Peyer's patch (tissue), 4 donors: ENCODE data around the gene JMJD4. TPM values are rescaled to one million over a fixed set of nuclear protein-coding genes. Genes with fewer than 3 reads are reported as not detected.

Experiments
- DNase-seq, 3 donors: peaks; one replicate each; pipeline ENCODE4 v3.0.0-alpha.2; 2017 to 2019
- H3K27ac ChIP-seq, 4 donors: fragments of 200-600 bp; sonication (generic); one replicate each; pipeline ENCODE4 v1.5.1; 2016 to 2019
- H3K27me3 ChIP-seq, 2 donors: fragments of 200-600 bp; sonication (generic); one replicate each; pipeline ENCODE4 v1.5.1; 2019
- H3K36me3 ChIP-seq, 3 donors: fragments of 200-600 bp; sonication (generic); one replicate each; pipeline ENCODE4 v1.5.1; 2016 to 2019
- H3K4me1 ChIP-seq, 4 donors: fragments of 200-600 bp; sonication (generic); one replicate each; pipeline ENCODE4 v1.5.1; 2016 to 2019
- H3K4me3 ChIP-seq, 4 donors: fragments of 200-600 bp; sonication (generic); 1 replicate in 3 of 4; 2 replicates in 1 of 4; pipeline ENCODE4 v1.5.1; 2016 to 2019; ENCODE audit warnings: mild to moderate bottlenecking in 1 of 4
- H3K9me3 ChIP-seq, 4 donors: fragments of 200-600 bp; sonication (generic); one replicate each; pipeline ENCODE4 v1.5.1; 2016 to 2019; ENCODE audit warnings: mild to moderate bottlenecking in 1 of 4
- POLR2A ChIP-seq, 2 donors: fragments of 450-650 bp; IDR thresholded peaks; one replicate each; pipeline ENCODE4 v1.5.1; 2017; ENCODE audit warnings: antibody characterized with exemption in 2 of 2, mild to moderate bottlenecking in 2 of 2, moderate library complexity in 2 of 2
- total RNA-seq, 4 donors: library from RNA; depleted of rRNA; stranded (reverse); fragments of >200 nt; gene quantifications; one replicate each; pipeline ENCODE4 v1.1.0, GENCODE V29; 2016
- TF ChIP-seq, protein P1 (sequence below), 6 experiments: fragments of 450-650 bp in 4 of 6; fragments of 200-600 bp in 2 of 6; sonication (generic) in 1 of 6; IDR thresholded peaks; one replicate each; pipeline ENCODE4 v1.5.1; 2017 to 2019; ENCODE audit warnings: antibody characterized with exemption in 6 of 6, mild to moderate bottlenecking in 3 of 6, moderate library complexity in 1 of 6

JMJD4 gene
- total RNA-seq, 4 donors from 2014 or later = 14.9 to 28.4 (median 20.7) TPM

DNA sequence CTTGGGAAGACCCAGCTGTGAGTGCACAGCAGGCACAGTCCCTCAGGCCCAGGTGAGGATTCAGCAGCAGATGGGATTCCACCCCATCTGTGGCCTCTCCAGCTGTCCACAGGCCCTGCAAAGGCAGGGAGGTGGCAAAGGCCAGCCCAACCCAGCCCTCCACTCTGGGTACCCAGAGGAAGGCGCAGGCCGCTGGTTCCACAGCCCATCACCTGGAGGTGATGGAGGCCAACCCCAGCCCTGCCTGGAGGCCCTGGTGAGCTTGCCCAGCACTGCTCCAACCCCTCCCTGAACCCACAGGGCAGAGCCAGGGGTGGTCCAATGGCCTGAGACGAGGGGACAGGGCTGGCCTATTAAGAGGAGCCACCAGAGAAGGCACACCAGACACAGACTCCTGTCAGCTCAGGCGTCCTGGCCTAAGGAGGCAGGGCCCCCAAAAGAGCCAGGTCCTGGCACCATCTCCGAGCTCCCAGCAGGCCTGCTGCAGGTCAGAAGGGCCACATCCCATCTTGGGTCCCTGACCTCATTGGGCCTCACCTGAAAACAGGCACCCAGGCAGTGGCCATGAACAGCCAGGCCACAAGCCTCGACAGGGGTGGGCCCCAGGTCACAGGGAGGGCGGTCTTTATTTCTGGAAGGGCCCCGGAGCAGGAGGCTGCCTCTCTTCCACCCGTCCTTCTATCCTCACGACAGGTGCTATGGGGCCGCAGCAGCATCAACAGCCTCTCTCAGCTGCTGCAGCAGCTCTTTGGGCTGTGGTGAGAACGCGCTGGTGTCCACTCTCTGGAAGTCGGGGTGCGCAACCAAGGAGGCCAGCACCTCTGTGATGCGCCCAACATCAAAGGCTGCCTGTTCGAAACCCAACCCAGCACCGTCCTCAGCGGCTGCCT lies 3.2 kb downstream of the JMJD4 start:
- DNase-seq = no peak
- Histone ChIP-seq H3K4me1 (peaks cover 0 to 34% (median 14%) of the 10 kb centered on the region in 4 donors), H3K9me3 (no peaks in the 10 kb centered on the region), H3K36me3 (peaks cover 0 to 12% (median 0%) of the 10 kb centered on the region in 3 donors), H3K27me3 (no peaks in the 10 kb centered on the region), H3K27ac (no peak overlapping the region), H3K4me3 (no peak overlapping the region)
- TF ChIP-seq POLR2A (IDR thresholded peaks at IDR 0.05) = no peak

DNA sequence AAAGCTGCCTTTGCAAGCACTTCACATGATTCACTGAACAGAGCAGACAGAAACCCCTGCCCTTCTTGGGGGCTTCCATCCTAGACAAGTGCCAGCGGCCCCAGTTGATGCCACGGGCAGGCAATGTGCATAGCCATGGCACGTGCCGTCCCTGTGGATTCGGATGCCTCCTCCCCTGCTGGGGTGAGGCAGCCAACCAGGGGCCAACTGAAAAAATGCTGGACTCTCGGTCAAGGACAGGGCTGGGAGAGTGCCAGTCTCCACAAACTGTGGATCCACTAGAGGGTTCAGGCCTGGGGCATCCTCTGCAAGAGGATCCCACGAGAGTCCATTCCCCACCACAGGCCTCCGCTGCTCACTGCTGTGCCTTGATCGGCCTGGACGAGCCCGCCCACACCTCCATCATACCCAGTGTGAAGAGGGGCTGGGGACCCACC lies 3.8 kb downstream of the JMJD4 start:
- no peaks in the 10 kb centered on the region for H3K27me3 ChIP-seq
- TF ChIP-seq, protein P1, sequence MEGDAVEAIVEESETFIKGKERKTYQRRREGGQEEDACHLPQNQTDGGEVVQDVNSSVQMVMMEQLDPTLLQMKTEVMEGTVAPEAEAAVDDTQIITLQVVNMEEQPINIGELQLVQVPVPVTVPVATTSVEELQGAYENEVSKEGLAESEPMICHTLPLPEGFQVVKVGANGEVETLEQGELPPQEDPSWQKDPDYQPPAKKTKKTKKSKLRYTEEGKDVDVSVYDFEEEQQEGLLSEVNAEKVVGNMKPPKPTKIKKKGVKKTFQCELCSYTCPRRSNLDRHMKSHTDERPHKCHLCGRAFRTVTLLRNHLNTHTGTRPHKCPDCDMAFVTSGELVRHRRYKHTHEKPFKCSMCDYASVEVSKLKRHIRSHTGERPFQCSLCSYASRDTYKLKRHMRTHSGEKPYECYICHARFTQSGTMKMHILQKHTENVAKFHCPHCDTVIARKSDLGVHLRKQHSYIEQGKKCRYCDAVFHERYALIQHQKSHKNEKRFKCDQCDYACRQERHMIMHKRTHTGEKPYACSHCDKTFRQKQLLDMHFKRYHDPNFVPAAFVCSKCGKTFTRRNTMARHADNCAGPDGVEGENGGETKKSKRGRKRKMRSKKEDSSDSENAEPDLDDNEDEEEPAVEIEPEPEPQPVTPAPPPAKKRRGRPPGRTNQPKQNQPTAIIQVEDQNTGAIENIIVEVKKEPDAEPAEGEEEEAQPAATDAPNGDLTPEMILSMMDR (IDR thresholded peaks at IDR 0.05) = no peak
- TF ChIP-seq POLR2A (IDR thresholded peaks at IDR 0.05) = no peak
- H3K9me3 ChIP-seq = no peaks in the 10 kb centered on the region
- H3K27ac ChIP-seq = no peak overlapping the region
- H3K4me1 ChIP-seq = peaks cover 0 to 30% (median 14%) of the 10 kb centered on the region in 4 donors
- H3K4me3 ChIP-seq = no peak overlapping the region
- no peak for DNase-seq
- peaks cover 0 to 12% (median 0%) of the 10 kb centered on the region in 3 donors for H3K36me3 ChIP-seq

DNA sequence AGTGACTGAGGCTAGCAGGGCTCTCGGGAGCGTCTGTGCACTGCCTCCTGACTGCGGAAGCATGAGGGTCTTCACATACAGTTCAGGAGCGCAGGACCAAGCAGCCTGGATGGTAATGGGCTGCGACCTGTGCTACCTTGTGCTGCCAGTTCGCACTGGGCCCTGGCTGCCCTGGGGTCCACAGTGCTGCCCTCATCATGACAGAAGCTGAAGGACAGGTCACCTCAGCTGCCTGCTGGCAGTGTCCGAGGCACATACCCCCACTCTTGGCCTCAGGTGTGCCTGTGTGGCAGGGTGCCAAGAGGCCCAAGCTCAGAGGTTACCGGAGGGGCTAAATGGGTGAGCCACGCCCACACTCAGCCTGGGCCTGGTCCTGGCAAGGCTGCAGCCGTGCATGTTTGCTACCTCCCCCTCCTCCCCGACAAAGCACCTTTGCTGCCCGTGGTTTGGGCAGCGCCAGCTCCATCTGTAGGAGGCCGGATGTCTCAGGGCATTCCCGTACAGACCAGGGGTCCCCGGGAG lies 4.4 kb downstream of the JMJD4 start:
- no peaks in the 10 kb centered on the region for H3K9me3 ChIP-seq
- H3K4me1 ChIP-seq = peaks cover 0 to 25% (median 9%) of the 10 kb centered on the region in 4 donors
- peak in 1 of 3 donors; percentile 51 for DNase-seq
- H3K36me3 ChIP-seq = peaks cover 0 to 12% (median 0%) of the 10 kb centered on the region in 3 donors
- no peaks in the 10 kb centered on the region for H3K27me3 ChIP-seq
- peak overlapping the region in 1 of 4 donors; percentile 15 for H3K27ac ChIP-seq
- TF ChIP-seq POLR2A (IDR thresholded peaks at IDR 0.05) = no peak
- TF ChIP-seq, protein P1 (IDR thresholded peaks at IDR 0.05) = no peak
- no peak overlapping the region for H3K4me3 ChIP-seq

DNA sequence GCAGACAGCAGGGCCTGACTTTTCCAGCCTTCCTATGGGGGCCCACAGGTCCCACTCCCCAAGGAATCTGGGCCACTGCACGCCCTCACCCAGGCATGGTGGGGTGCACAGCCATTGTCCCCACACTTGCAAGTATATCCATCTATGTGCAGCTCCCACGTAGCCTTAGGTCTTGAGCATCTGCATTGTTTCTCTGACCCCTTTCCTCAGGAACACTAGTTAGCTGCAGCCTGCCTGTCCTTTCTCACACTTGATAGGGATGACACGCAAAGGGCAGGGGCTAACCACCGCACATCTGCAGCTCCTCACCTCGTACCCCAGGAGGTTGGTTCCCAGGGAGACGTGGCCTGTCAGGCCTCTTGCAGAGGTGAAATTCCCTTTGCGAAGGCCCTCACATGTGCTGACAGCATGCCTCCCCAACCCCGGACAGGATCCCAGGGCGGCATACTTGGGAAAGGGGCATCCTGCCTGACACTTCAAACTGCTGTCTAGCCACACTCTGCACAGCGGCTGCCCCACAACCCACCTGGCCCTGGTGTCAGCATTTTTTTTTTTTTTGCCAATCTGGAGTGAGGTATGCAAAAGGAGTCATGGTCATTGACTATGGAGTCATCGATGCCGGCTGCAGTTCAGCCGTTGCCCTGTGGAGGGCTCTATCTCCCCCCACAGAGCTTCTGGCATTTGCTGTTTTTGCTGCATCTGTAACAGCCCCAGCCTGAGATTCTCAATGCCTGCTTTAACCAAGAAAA lies 5.0 kb downstream of the JMJD4 start:
- no peaks in the 10 kb centered on the region for H3K9me3 ChIP-seq
- peaks cover 0 to 25% (median 9%) of the 10 kb centered on the region in 4 donors for H3K4me1 ChIP-seq
- H3K27me3 ChIP-seq = no peaks in the 10 kb centered on the region
- no peak overlapping the region for H3K4me3 ChIP-seq
- peaks cover 0 to 12% (median 0%) of the 10 kb centered on the region in 3 donors for H3K36me3 ChIP-seq
- peak in 2 of 3 donors; percentile 38 to 60 for DNase-seq
- peak overlapping the region in 2 of 4 donors; percentile 15 to 70 for H3K27ac ChIP-seq
- TF ChIP-seq, protein P1 (IDR thresholded peaks at IDR 0.05) = peak in 5 of 6 experiments; percentile 37 to 62 (median 48)
- no peak for TF ChIP-seq POLR2A (IDR thresholded peaks at IDR 0.05)

- Histone ChIP-seq H3K4me1 (peaks cover 0 to 25% (median 8%) of the 10 kb centered on the region in 4 donors), H3K27ac (peak overlapping the region; percentile 22 to 82 (median 52)), H3K36me3 (peaks cover 0 to 12% (median 0%) of the 10 kb centered on the region in 3 donors), H3K9me3 (no peaks in the 10 kb centered on the region), H3K4me3 (peak overlapping the region in 3 of 4 donors; percentile 61 to 72 (median 65)), H3K27me3 (no peaks in the 10 kb centered on the region)
- DNase-seq = no peak
- TF ChIP-seq, protein P1 (IDR thresholded peaks at IDR 0.05) = no peak
- TF ChIP-seq POLR2A (IDR thresholded peaks at IDR 0.05) = no peak
Observed at GRCh38 chr1:227729144-227729880, 5.8 kb downstream of the JMJD4 start.
